Panc1 (cell line): ENCODE data around the gene TULP1. TPM values are rescaled to one million over a fixed set of nuclear protein-coding genes. Genes with fewer than 3 reads are reported as not detected.

Source experiments
- ATAC-seq: fragments of 200-7000 bp; cut with Tn5 transposase; 2 replicates; pipeline ENCODE4 v1.9.1; 2020; ENCODE audit warnings: mild to moderate bottlenecking, moderate library complexity
- BruUV-seq: library from RNA; stranded (reverse); fragments of 400-500 nt; replicated peaks from 2 replicates; lab custom pipeline; 2021; lab: Mats Ljungman, UMichigan
- CTCF ChIA-PET: fragments of 300-600 bp; sonication (Branson Sonifier 250); formaldehyde crosslinking; loops from one replicate; lab custom pipeline; 2022; ENCODE audit warnings: antibody characterized with exemption; lab: Charles Lee
- POLR2A ChIA-PET: fragments of 300-600 bp; sonication (Branson Sonifier 250); formaldehyde crosslinking; loops from one replicate; lab custom pipeline; 2022; ENCODE audit warnings: antibody characterized with exemption; lab: Charles Lee
- DNase-seq: peaks from one replicate; pipeline ENCODE4 v3.0.0-alpha.2; 2010; ENCODE audit warnings: low read depth, low spot score
- H3K27ac ChIP-seq: 2 replicates; pipeline ENCODE4 v1.5.1; 2011; ENCODE audit warnings: mild to moderate bottlenecking, low read length, inconsistent platforms
- H3K27me3 ChIP-seq: fragments of 200-500 bp; sonication (Bioruptor generic); 2 replicates; pipeline ENCODE4 v1.6.0; 2014; ENCODE audit warnings: low read length, inconsistent platforms; ENCODE audit not compliant: control insufficient read depth, insufficient read depth
- H3K36me3 ChIP-seq: fragments of 200-500 bp; sonication (Bioruptor generic); 2 replicates; pipeline ENCODE4 v1.5.1; 2014; ENCODE audit warnings: inconsistent platforms, mild to moderate bottlenecking, low read length, moderate library complexity; ENCODE audit not compliant: control insufficient read depth, insufficient read depth
- H3K4me1 ChIP-seq: 2 replicates; pipeline ENCODE4 v1.5.1; 2011; ENCODE audit warnings: inconsistent platforms, mild to moderate bottlenecking, low read length, moderate library complexity; ENCODE audit not compliant: control insufficient read depth, insufficient read depth
- H3K4me3 ChIP-seq, 2 experiments: 2 replicates each; pipeline ENCODE4 v1.5.1; 2011 to 2012; ENCODE audit warnings: low read depth in 2 of 2, low read length in 2 of 2, mild to moderate bottlenecking in 2 of 2, inconsistent platforms in 1 of 2, moderate library complexity in 1 of 2
- H3K9me3 ChIP-seq: fragments of 200-500 bp; sonication (Bioruptor generic); 2 replicates; pipeline ENCODE4 v1.5.1; 2014; ENCODE audit warnings: low read depth, mild to moderate bottlenecking, inconsistent platforms, low read length, moderate library complexity; ENCODE audit not compliant: control insufficient read depth, insufficient read depth
- CTCF ChIP-seq: fragments of 450-650 bp; IDR thresholded peaks from 2 replicates; pipeline ENCODE4 v1.5.1; 2017; ENCODE audit warnings: mild to moderate bottlenecking
- POLR2AphosphoS5 ChIP-seq: IDR thresholded peaks from 2 replicates; pipeline ENCODE4 v1.6.1; 2012; ENCODE audit warnings: mild to moderate bottlenecking, low read depth, low read length, moderate library complexity
- REST ChIP-seq, 2 experiments: IDR thresholded peaks; 2 replicates each; pipeline ENCODE4 v1.6.1; 2011 to 2012; ENCODE audit warnings: low read depth in 2 of 2, control low read depth in 1 of 2, low read length in 1 of 2, mild to moderate bottlenecking in 1 of 2, moderate library complexity in 1 of 2; ENCODE audit not compliant: insufficient read depth in 1 of 2
- SIN3A ChIP-seq: IDR thresholded peaks from 2 replicates; pipeline ENCODE4 v1.6.1; 2012; ENCODE audit warnings: low read depth, mild to moderate bottlenecking, low read length, moderate library complexity, borderline replicate concordance; ENCODE audit not compliant: insufficient read depth
- TCF7L2 ChIP-seq: IDR thresholded peaks from 2 replicates; pipeline ENCODE4 v1.6.1; 2011; ENCODE audit warnings: mild to moderate bottlenecking, low read depth, low read length, inconsistent platforms
- in situ Hi-C: cut with HindIII; loops from 2 replicates; pipeline ENCODE4 v1.10.0; 2016; ENCODE audit warnings: low sequenced_read_pairs, low pct_unique_long_range_greater_than_20kb
- intact Hi-C: fragments of 100-400 bp; cut with micrococcal nuclease; formaldehyde crosslinking; loops from one replicate; pipeline ENCODE4 v1.10.0; 2022; ENCODE audit not compliant: unreplicated experiment
- total RNA-seq: library from RNA; stranded (reverse); gene quantifications from one replicate; pipeline ENCODE4 v1.2.1, GENCODE V29; 2021; ENCODE audit not compliant: unreplicated experiment

The TULP1 gene
- total RNA-seq, 1 experiment from 2014 or later, result not detected

DNA sequence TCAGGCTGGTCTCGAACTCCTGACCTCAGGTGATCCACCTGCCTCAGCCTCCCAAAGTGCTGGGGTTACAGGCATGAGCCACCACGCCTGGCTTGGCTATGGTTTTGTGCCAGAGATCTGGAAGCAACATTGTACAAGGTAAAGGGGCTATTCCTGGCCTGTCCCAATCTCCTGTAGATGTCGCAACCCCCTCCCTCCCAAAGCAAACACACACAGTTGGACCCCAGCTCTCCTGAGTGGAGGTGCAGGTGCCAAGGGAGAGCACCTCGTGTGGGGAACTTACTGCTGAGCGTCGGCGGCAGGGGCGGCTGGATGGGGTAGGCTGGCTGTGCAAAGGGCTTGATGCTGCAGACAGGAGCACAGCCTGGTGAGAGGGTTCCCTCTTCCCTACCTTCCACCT is 35.7 kb downstream of the TULP1 start:
- POLR2A ChIA-PET, result no interaction called here
- TF ChIP-seq TCF7L2, result no peak
- no peak for TF ChIP-seq CTCF
- no peak for TF ChIP-seq SIN3A
- no peak for TF ChIP-seq POLR2AphosphoS5
- TF ChIP-seq REST (IDR thresholded peaks at IDR 0.05; ENCODE audit: insufficient read depth in 1 of 2, low read depth in 2 of 2, low read length in 1 of 2), result no peak
- no TSS peak for BruUV-seq
- no peak overlapping the region for H3K4me3 ChIP-seq
- intact Hi-C loops (no loop called here), in situ Hi-C loops (no loop called here)
- peaks cover 15% of the 10 kb centered on the region for H3K4me1 ChIP-seq
- no peak overlapping the region for H3K27ac ChIP-seq
- H3K27me3 ChIP-seq, result no peaks in the 10 kb centered on the region
- CTCF ChIA-PET, result interaction anchor here (0.6 kb wide), 1 partner anchor 136 kb away, joined by 8 read pairs; no protein-coding TSS in a partner anchor
- DNase-seq (no peak), ATAC-seq (no peak)
- H3K36me3 ChIP-seq, result peaks cover 5% of the 10 kb centered on the region; the same call in 1 of the 2 replicates
- H3K9me3 ChIP-seq, result no peaks in the 10 kb centered on the region

GRCh38 chr6:35476004-35476403 is 36.7 kb downstream of the TULP1 start:
- intact Hi-C loops, result no loop called here
- Histone ChIP-seq H3K27ac (no peak overlapping the region), H3K4me1 (peaks cover 26% of the 10 kb centered on the region), H3K36me3 (peaks cover 8% of the 10 kb centered on the region; the same call in 1 of the 2 replicates), H3K27me3 (no peaks in the 10 kb centered on the region), H3K9me3 (no peaks in the 10 kb centered on the region), H3K4me3 (no peak overlapping the region)
- DNase-seq (no peak), ATAC-seq (no peak)
- ChIA-PET CTCF (no interaction called here), POLR2A (no interaction called here)
- BruUV-seq, result no TSS peak
- in situ Hi-C loops, result no loop called here
- TF ChIP-seq CTCF, result no peak
- no peak for TF ChIP-seq SIN3A
- no peak for TF ChIP-seq POLR2AphosphoS5
- no peak for TF ChIP-seq REST (IDR thresholded peaks at IDR 0.05; ENCODE audit: insufficient read depth in 1 of 2, low read depth in 2 of 2, low read length in 1 of 2)
- TF ChIP-seq TCF7L2, result no peak
